Mesenchymal stem cell (in vitro differentiated cells and primary cell): ENCODE measurements around the gene SYNJ2.

ENCODE experiments used
- DNase-seq: peaks from one replicate; pipeline ENCODE4 v3.0.0-alpha.2; 2013
- H2AFZ ChIP-seq: one replicate; pipeline ENCODE4 v1.6.1; 2013; ENCODE audit warnings: low read depth, mild to moderate bottlenecking, control low read depth, inconsistent platforms, low read length, moderate library complexity
- H2AK5ac ChIP-seq: 2 replicates; pipeline ENCODE4 v1.6.1; 2013; ENCODE audit warnings: low read length, moderate library complexity, mild to moderate bottlenecking, inconsistent platforms; ENCODE audit not compliant: severe bottlenecking
- H2BK120ac ChIP-seq: one replicate; pipeline ENCODE4 v1.6.1; 2013; ENCODE audit warnings: low read depth, mild to moderate bottlenecking, inconsistent platforms, low read length, moderate library complexity
- H2BK12ac ChIP-seq, 2 experiments: one replicate each; pipeline ENCODE4 v1.6.1; 2013; ENCODE audit warnings: inconsistent platforms in 2 of 2, low read length in 2 of 2, mild to moderate bottlenecking in 2 of 2, moderate library complexity in 2 of 2, control low read depth in 1 of 2
- H2BK15ac ChIP-seq: one replicate; pipeline ENCODE4 v1.6.1; 2013; ENCODE audit warnings: mild to moderate bottlenecking, low read depth, inconsistent platforms; ENCODE audit not compliant: poor library complexity, severe bottlenecking
- H2BK5ac ChIP-seq: 2 replicates; pipeline ENCODE4 v1.6.1; 2013; ENCODE audit warnings: low read depth, mild to moderate bottlenecking, low read length, control low read depth, inconsistent platforms; ENCODE audit not compliant: poor library complexity, severe bottlenecking
- H3K14ac ChIP-seq, 2 experiments: one replicate each; pipeline ENCODE4 v1.6.1; 2013; ENCODE audit warnings: inconsistent platforms in 2 of 2, low read length in 2 of 2, control low read depth in 1 of 2, mild to moderate bottlenecking in 1 of 2, moderate library complexity in 1 of 2
- H3K18ac ChIP-seq, 2 experiments: one replicate each; pipeline ENCODE4 v1.6.1; 2013; ENCODE audit warnings: inconsistent platforms in 2 of 2, low read length in 2 of 2, control low read depth in 1 of 2, low read depth in 1 of 2, mild to moderate bottlenecking in 1 of 2
- H3K23ac ChIP-seq, 2 experiments: one replicate each; pipeline ENCODE4 v1.6.1; 2013; ENCODE audit warnings: inconsistent platforms in 2 of 2, low read length in 2 of 2, mild to moderate bottlenecking in 2 of 2, moderate library complexity in 2 of 2, control low read depth in 1 of 2
- H3K27ac ChIP-seq: 2 replicates; pipeline ENCODE4 v1.5.1; 2013; ENCODE audit warnings: mild to moderate bottlenecking, moderate library complexity, low read length, control low read depth, inconsistent platforms; ENCODE audit not compliant: poor library complexity, severe bottlenecking
- H3K27me3 ChIP-seq, 2 experiments: 2 replicates each; pipeline versions ENCODE4 v1.6.1 to v1.7.0; 2013; ENCODE audit warnings: low read length in 2 of 2, mild to moderate bottlenecking in 2 of 2, moderate library complexity in 2 of 2, control low read depth in 1 of 2, inconsistent platforms in 1 of 2; ENCODE audit not compliant: control insufficient read depth in 1 of 2, insufficient read depth in 1 of 2
- H3K36me3 ChIP-seq, 2 experiments: 2 replicates each; pipeline versions ENCODE4 v1.6.1 to v1.7.0; 2013; ENCODE audit warnings: low read length in 2 of 2, control low read depth in 1 of 2, inconsistent platforms in 1 of 2, low read depth in 1 of 2, mild to moderate bottlenecking in 1 of 2; ENCODE audit not compliant: insufficient read depth in 2 of 2, control insufficient read depth in 1 of 2
- H3K4ac ChIP-seq, 2 experiments: one replicate each; pipeline ENCODE4 v1.6.1; 2013; ENCODE audit warnings: inconsistent platforms in 2 of 2, low read length in 2 of 2, mild to moderate bottlenecking in 2 of 2, moderate library complexity in 2 of 2, control low read depth in 1 of 2, low read depth in 1 of 2
- H3K4me1 ChIP-seq: 2 replicates; pipeline ENCODE4 v1.6.1; 2013; ENCODE audit warnings: low read depth, low read length, control low read depth; ENCODE audit not compliant: control insufficient read depth, insufficient read depth
- H3K4me2 ChIP-seq: 2 replicates; pipeline ENCODE4 v1.6.1; 2013; ENCODE audit warnings: low read length, mild to moderate bottlenecking, inconsistent platforms; ENCODE audit not compliant: poor library complexity, severe bottlenecking
- H3K4me3 ChIP-seq, 2 experiments: 2 replicates each; pipeline versions ENCODE4 v1.5.1 to v1.7.0; 2013; ENCODE audit warnings: low read length in 2 of 2, mild to moderate bottlenecking in 2 of 2, control low read depth in 1 of 2, low read depth in 1 of 2; ENCODE audit not compliant: insufficient read depth in 1 of 2
- H3K79me1 ChIP-seq: replicated peaks from 2 replicates; pipeline ENCODE4 v1.6.1; 2013; ENCODE audit warnings: mild to moderate bottlenecking, control low read depth, low read length, inconsistent platforms; ENCODE audit not compliant: poor library complexity, severe bottlenecking
- H3K9ac ChIP-seq: 2 replicates; pipeline ENCODE4 v1.7.0; 2013; ENCODE audit warnings: mild to moderate bottlenecking, low read length, moderate library complexity
- H3K9me3 ChIP-seq: 2 replicates; pipeline ENCODE4 v1.7.0; 2013; ENCODE audit warnings: mild to moderate bottlenecking, low read length; ENCODE audit not compliant: control insufficient read depth
- H4K8ac ChIP-seq: one replicate; pipeline ENCODE4 v1.6.1; 2013; ENCODE audit warnings: inconsistent platforms, mild to moderate bottlenecking, low read length, moderate library complexity
- H4K91ac ChIP-seq: one replicate; pipeline ENCODE4 v1.6.1; 2013; ENCODE audit warnings: mild to moderate bottlenecking, low read length, inconsistent platforms
- WGBS: methylation state at CpG from one replicate; pipeline ENCODE4 v1.1.7; 2013; ENCODE audit warnings: mixed read lengths; 5-methylcytosine and 5-hydroxymethylcytosine counted together

The SYNJ2 gene

DNA sequence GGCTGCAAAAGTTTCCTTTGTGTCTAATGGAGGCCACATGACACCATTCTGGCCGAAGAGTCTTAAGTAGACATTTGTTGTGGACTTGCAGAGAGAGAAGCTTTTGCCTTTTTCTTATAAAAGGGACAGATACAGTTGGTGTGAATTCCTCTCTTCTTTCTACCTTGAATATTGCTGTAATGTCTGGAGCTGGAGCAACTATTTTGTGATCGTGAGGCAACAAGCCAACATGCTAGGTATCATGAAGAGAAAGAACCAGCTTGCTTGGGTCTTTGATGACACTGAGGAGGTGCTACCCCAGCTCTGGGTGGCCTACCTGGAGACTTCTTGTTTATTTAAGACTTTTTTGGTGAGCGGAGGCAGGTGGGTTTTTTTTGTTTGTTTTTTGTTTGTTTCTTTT lies 16.3 kb upstream of the SYNJ2 start:
- Histone ChIP-seq H3K4me1 (peaks cover 8% of the 10 kb centered on the region), H2AFZ (no peak overlapping the region), H3K9ac (no peak overlapping the region), H3K18ac (no peak overlapping the region), H4K91ac (no peak overlapping the region), H3K79me1 (no peaks in the 10 kb centered on the region), H2AK5ac (no peak overlapping the region), H3K27ac (no peak overlapping the region), H2BK15ac (no peak overlapping the region), H3K4me2 (no peak overlapping the region), H3K27me3 (no peaks in the 10 kb centered on the region), H3K4me3 (no peak overlapping the region), H3K23ac (no peak overlapping the region), H3K9me3 (no peaks in the 10 kb centered on the region), H2BK12ac (no peak overlapping the region), H3K36me3 (no peaks in the 10 kb centered on the region), H3K4ac (no peak overlapping the region), H2BK5ac (no peak overlapping the region), H2BK120ac (no peak overlapping the region), H3K14ac (no peak overlapping the region), H4K8ac (no peak overlapping the region)
- WGBS, result 93% methylated on average over 3 of the region's 3 CpGs
- no peak for DNase-seq

DNA sequence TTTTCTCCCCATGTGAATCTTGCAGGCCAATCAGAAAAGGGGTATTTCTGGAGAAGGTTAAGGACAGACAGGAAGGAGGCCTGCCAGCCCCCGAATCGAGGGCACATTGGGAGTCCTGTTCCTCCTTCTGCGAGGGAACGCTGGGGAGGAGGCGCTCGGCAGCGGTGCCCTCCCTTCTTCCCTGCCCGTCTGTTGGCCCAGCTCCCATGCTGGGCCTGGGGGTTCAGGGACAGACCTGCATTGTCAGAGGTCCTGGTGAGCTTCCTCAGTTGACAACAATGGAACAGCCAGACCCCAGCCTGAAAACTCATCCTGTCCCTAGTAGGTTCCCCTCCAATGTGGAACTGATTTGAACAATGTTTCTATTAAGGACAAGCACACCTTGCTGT lies 15.1 kb upstream of the SYNJ2 start:
- H3K27ac ChIP-seq, result no peak overlapping the region
- no peak overlapping the region for H3K18ac ChIP-seq
- no peak overlapping the region for H2BK120ac ChIP-seq
- no peak overlapping the region for H4K91ac ChIP-seq
- no peaks in the 10 kb centered on the region for H3K79me1 ChIP-seq
- H3K4ac ChIP-seq, result no peak overlapping the region
- DNase-seq, result no peak
- no peak overlapping the region for H2BK15ac ChIP-seq
- H2AK5ac ChIP-seq, result no peak overlapping the region
- no peak overlapping the region for H3K4me3 ChIP-seq
- H2AFZ ChIP-seq, result no peak overlapping the region
- no peak overlapping the region for H4K8ac ChIP-seq
- no peaks in the 10 kb centered on the region for H3K9me3 ChIP-seq
- H3K4me2 ChIP-seq, result no peak overlapping the region
- no peak overlapping the region for H3K23ac ChIP-seq
- no peak overlapping the region for H3K14ac ChIP-seq
- H3K4me1 ChIP-seq, result peaks cover 8% of the 10 kb centered on the region
- H3K9ac ChIP-seq, result no peak overlapping the region
- H3K27me3 ChIP-seq, result no peaks in the 10 kb centered on the region
- H3K36me3 ChIP-seq, result no peaks in the 10 kb centered on the region
- WGBS, result 94% methylated on average over 8 of the region's 8 CpGs
- no peak overlapping the region for H2BK5ac ChIP-seq
- no peak overlapping the region for H2BK12ac ChIP-seq

DNA sequence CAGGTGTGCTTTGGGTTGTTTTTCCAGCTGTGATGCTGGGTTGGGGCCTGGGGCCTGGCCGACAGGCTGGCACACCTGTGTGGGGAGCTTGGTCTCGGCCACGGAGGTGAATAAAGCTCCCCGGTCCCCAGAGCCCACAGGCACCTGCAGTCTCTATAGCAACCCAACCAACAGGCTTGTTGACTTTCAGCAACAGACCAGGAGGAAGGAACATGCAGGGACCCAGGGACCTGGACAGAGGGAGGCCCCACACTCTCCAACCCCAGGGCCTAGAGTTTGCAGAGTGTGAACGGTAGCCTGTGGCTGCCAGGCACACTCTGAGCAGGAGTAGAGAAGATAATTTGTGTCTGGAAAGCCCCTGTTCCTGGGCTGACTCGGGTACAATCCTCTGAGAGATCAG lies 14.6 kb upstream of the SYNJ2 start:
- no peak overlapping the region for H3K18ac ChIP-seq
- 83% methylated on average over 5 of the region's 6 CpGs for WGBS
- no peak overlapping the region for H3K4me2 ChIP-seq
- no peak overlapping the region for H2BK5ac ChIP-seq
- no peak overlapping the region for H2BK12ac ChIP-seq
- no peak overlapping the region for H2AFZ ChIP-seq
- no peak overlapping the region for H4K91ac ChIP-seq
- no peak overlapping the region for H2BK15ac ChIP-seq
- no peak overlapping the region for H2AK5ac ChIP-seq
- no peaks in the 10 kb centered on the region for H3K36me3 ChIP-seq
- no peak overlapping the region for H2BK120ac ChIP-seq
- H3K27me3 ChIP-seq, result no peaks in the 10 kb centered on the region
- no peak overlapping the region for H3K9ac ChIP-seq
- H3K4me3 ChIP-seq, result no peak overlapping the region
- DNase-seq, result no peak
- H3K4me1 ChIP-seq, result peaks cover 8% of the 10 kb centered on the region
- no peaks in the 10 kb centered on the region for H3K79me1 ChIP-seq
- no peak overlapping the region for H3K14ac ChIP-seq
- H3K9me3 ChIP-seq, result no peaks in the 10 kb centered on the region
- H4K8ac ChIP-seq, result no peak overlapping the region
- H3K4ac ChIP-seq, result no peak overlapping the region
- no peak overlapping the region for H3K23ac ChIP-seq
- no peak overlapping the region for H3K27ac ChIP-seq

DNA sequence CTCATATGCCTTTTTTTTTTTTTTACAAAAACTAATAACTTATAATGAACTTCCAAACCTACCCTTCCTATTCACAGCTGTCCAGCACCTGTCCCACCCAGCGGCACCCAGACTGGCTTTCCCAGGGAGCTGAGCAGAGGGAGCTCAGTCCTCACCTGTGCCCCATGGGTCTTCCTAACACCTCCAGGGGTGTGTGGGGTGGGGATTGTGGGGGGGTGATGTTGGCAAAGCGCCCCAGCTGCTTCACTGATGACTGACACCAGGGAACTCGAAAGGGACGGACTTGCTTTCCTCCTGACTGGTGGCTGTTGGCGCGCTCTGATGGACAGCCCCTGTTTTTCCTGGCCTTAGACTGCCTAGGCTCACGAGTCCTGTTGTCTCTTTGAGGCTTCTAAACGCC lies 14.2 kb upstream of the SYNJ2 start:
- Histone ChIP-seq H3K79me1 (no peaks in the 10 kb centered on the region), H3K4ac (no peak overlapping the region), H3K4me1 (peaks cover 8% of the 10 kb centered on the region), H4K8ac (no peak overlapping the region), H2AK5ac (no peak overlapping the region), H3K18ac (no peak overlapping the region), H2AFZ (no peak overlapping the region), H3K9me3 (no peaks in the 10 kb centered on the region), H3K14ac (no peak overlapping the region), H3K9ac (no peak overlapping the region), H3K4me2 (no peak overlapping the region), H2BK15ac (no peak overlapping the region), H3K4me3 (no peak overlapping the region), H2BK120ac (no peak overlapping the region), H3K23ac (no peak overlapping the region), H3K27me3 (no peaks in the 10 kb centered on the region), H4K91ac (no peak overlapping the region), H3K27ac (no peak overlapping the region), H2BK12ac (no peak overlapping the region), H3K36me3 (no peaks in the 10 kb centered on the region), H2BK5ac (no peak overlapping the region)
- WGBS, result 92% methylated on average over 6 of the region's 8 CpGs
- DNase-seq, result no peak
